Nephron progenitor cell (in vitro differentiated cells): ENCODE data around the gene WNT10A.

ENCODE experiments used
- DNase-seq: peaks from one replicate; pipeline ENCODE4 v3.0.0; 2021
- H3K27ac Mint-ChIP-seq: 2 replicates; pipeline ENCODE4 v1.8.0; 2021; ENCODE audit warnings: mild to moderate bottlenecking, moderate library complexity, mixed read lengths
- H3K27me3 Mint-ChIP-seq: 2 replicates; pipeline ENCODE4 v1.8.0; 2021; ENCODE audit warnings: mild to moderate bottlenecking, low read depth, mixed read lengths; ENCODE audit not compliant: poor library complexity
- H3K36me3 Mint-ChIP-seq: 2 replicates; pipeline ENCODE4 v1.8.0; 2021; ENCODE audit warnings: low read depth, mixed read lengths
- H3K4me1 Mint-ChIP-seq: 2 replicates; pipeline ENCODE4 v1.8.0; 2021; ENCODE audit warnings: mixed read lengths
- H3K4me3 Mint-ChIP-seq: 2 replicates; pipeline ENCODE4 v1.8.0; 2021; ENCODE audit warnings: mild to moderate bottlenecking, moderate library complexity, mixed read lengths
- H3K9me3 Mint-ChIP-seq: 2 replicates; pipeline ENCODE4 v1.8.0; 2021; ENCODE audit warnings: mild to moderate bottlenecking, moderate library complexity, mixed read lengths
- TF ChIP-seq, protein P1 (sequence below): fragments of 200-600 bp; sonication (generic); IDR thresholded peaks from 2 replicates; pipeline ENCODE4 v1.5.0; 2021; ENCODE audit warnings: antibody characterized with exemption

The WNT10A gene

GRCh38 chr2:218863021-218863520 is 17.6 kb upstream of the WNT10A start:
- no peaks in the 10 kb centered on the region for H3K36me3 Mint-ChIP-seq
- H3K27ac Mint-ChIP-seq: no peak overlapping the region
- TF ChIP-seq, protein P1, sequence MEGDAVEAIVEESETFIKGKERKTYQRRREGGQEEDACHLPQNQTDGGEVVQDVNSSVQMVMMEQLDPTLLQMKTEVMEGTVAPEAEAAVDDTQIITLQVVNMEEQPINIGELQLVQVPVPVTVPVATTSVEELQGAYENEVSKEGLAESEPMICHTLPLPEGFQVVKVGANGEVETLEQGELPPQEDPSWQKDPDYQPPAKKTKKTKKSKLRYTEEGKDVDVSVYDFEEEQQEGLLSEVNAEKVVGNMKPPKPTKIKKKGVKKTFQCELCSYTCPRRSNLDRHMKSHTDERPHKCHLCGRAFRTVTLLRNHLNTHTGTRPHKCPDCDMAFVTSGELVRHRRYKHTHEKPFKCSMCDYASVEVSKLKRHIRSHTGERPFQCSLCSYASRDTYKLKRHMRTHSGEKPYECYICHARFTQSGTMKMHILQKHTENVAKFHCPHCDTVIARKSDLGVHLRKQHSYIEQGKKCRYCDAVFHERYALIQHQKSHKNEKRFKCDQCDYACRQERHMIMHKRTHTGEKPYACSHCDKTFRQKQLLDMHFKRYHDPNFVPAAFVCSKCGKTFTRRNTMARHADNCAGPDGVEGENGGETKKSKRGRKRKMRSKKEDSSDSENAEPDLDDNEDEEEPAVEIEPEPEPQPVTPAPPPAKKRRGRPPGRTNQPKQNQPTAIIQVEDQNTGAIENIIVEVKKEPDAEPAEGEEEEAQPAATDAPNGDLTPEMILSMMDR: no peak
- no peak for DNase-seq
- H3K27me3 Mint-ChIP-seq: peaks cover 92% of the 10 kb centered on the region
- H3K9me3 Mint-ChIP-seq: no peaks in the 10 kb centered on the region
- H3K4me1 Mint-ChIP-seq: peaks cover 36% of the 10 kb centered on the region
- H3K4me3 Mint-ChIP-seq: no peak overlapping the region

DNA sequence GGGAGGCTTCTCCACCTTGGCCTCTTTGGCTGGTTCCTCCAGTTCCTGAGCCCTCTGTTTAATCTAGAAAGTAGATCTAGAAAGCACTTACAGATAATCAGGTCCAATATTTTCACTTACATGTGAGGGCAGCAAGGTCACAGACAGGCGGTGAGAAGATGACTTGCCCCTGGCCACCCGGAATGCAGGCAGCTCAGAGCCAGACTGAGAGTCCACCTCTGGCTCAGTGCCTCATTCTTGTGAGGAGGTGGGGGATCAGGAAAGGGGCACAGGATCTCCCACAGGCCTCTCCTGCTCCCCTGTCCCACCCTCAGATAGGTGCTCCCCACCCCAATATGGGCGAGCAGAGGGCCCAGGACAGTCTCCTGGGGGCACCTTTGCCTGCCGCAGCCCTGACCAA is 15.3 kb upstream of the WNT10A start:
- TF ChIP-seq, protein P1: no peak
- H3K4me1 Mint-ChIP-seq: peaks cover 26% of the 10 kb centered on the region
- H3K9me3 Mint-ChIP-seq: peaks cover 2% of the 10 kb centered on the region
- no peak for DNase-seq
- no peak overlapping the region for H3K27ac Mint-ChIP-seq
- peaks cover 95% of the 10 kb centered on the region for H3K27me3 Mint-ChIP-seq
- no peaks in the 10 kb centered on the region for H3K36me3 Mint-ChIP-seq
- H3K4me3 Mint-ChIP-seq: no peak overlapping the region

DNA sequence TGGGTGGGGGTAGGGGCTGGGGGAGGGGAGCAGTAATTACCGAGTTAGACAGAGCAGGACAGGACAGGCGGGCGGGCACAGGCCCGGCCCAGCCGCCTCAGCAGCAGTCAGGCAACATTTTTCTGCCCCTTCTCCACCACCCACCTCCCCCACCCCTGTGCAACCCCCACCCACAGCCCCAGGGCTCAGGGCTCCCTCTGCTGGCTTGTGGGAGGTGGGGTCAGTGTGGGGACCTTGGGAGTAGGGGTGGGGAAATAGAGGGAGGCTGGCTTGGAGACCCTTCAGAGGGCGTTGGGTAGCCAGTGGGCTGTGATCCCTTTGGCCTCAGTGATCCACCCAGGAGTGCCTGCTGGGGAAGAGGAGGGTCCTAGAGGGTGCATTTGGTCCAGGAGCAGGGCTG is 14.7 kb upstream of the WNT10A start:
- TF ChIP-seq, protein P1: no peak
- Mint-ChIP-seq H3K9me3 (peaks cover 5% of the 10 kb centered on the region), H3K36me3 (no peaks in the 10 kb centered on the region), H3K27me3 (peaks cover 95% of the 10 kb centered on the region), H3K4me3 (no peak overlapping the region), H3K4me1 (peaks cover 24% of the 10 kb centered on the region), H3K27ac (no peak overlapping the region)
- no peak for DNase-seq

DNA sequence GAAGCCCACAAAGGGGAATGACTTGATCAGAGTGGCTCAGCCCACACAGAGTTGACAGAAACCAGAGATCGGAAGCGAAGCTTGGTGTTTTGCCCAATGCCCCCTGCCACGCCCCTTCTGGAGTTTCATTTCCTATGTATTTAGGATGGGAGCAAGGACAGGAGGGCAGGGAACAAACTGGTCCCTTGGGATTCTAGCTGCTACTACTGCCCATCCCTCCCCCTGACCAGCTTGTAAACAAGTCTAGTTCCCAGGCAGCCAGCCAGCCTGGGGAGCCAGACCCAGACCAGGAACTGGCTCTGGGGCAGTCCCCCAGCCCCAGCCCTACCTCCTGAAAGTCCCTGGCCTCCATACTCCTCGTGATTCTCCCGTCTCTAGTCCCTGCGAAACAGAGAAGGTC is 12.8 kb upstream of the WNT10A start:
- peaks cover 5% of the 10 kb centered on the region for H3K9me3 Mint-ChIP-seq
- peaks cover 35% of the 10 kb centered on the region for H3K4me1 Mint-ChIP-seq
- H3K27ac Mint-ChIP-seq: no peak overlapping the region
- H3K27me3 Mint-ChIP-seq: peaks cover 95% of the 10 kb centered on the region
- no peak overlapping the region for H3K4me3 Mint-ChIP-seq
- H3K36me3 Mint-ChIP-seq: no peaks in the 10 kb centered on the region
- TF ChIP-seq, protein P1: no peak
- no peak for DNase-seq

GRCh38 chr2:218869064-218869463 is 11.6 kb upstream of the WNT10A start:
- TF ChIP-seq, protein P1: no peak
- H3K27ac Mint-ChIP-seq: no peak overlapping the region
- H3K36me3 Mint-ChIP-seq: no peaks in the 10 kb centered on the region
- H3K27me3 Mint-ChIP-seq: peaks cover 95% of the 10 kb centered on the region
- H3K9me3 Mint-ChIP-seq: peaks cover 5% of the 10 kb centered on the region
- peaks cover 40% of the 10 kb centered on the region for H3K4me1 Mint-ChIP-seq
- H3K4me3 Mint-ChIP-seq: no peak overlapping the region
- no peak for DNase-seq

- TF ChIP-seq, protein P1: no peak
- Mint-ChIP-seq H3K4me3 (no peak overlapping the region), H3K4me1 (peaks cover 28% of the 10 kb centered on the region), H3K27me3 (peaks cover 100% of the 10 kb centered on the region), H3K9me3 (peaks cover 5% of the 10 kb centered on the region), H3K27ac (no peak overlapping the region), H3K36me3 (no peaks in the 10 kb centered on the region)
- no peak for DNase-seq
Measured at GRCh38 chr2:218870984-218871344, 9.7 kb upstream of the WNT10A start.
